IPS-20b (cell line): ENCODE measurements around the gene NEU4.
"Not testable (repeated sequence)": the region's sequence is repeated elsewhere in the genome, so short reads cannot be mapped to it uniquely, and the experiment has no call there.

Experiments
- H3K27ac ChIP-seq: one replicate; pipeline ENCODE4 v1.5.1; 2013; ENCODE audit warnings: low read length
- H3K27me3 ChIP-seq: 2 replicates; pipeline ENCODE4 v1.6.1; 2013; ENCODE audit warnings: mild to moderate bottlenecking, low read length, inconsistent platforms; ENCODE audit not compliant: insufficient read depth
- H3K36me3 ChIP-seq: 2 replicates; pipeline ENCODE4 v1.6.1; 2013; ENCODE audit warnings: low read depth, mild to moderate bottlenecking, inconsistent platforms, low read length, moderate library complexity; ENCODE audit not compliant: insufficient read depth
- H3K4me1 ChIP-seq: 2 replicates; pipeline ENCODE4 v1.6.1; 2013; ENCODE audit warnings: mild to moderate bottlenecking, control low read depth, inconsistent platforms, low read length, moderate library complexity; ENCODE audit not compliant: insufficient read depth
- H3K4me3 ChIP-seq: 2 replicates; pipeline ENCODE4 v1.5.1; 2013; ENCODE audit warnings: mild to moderate bottlenecking, low read length, inconsistent platforms
- H3K9ac ChIP-seq: 2 replicates; pipeline ENCODE4 v1.6.1; 2013; ENCODE audit warnings: low read depth, mild to moderate bottlenecking, inconsistent platforms, low read length, moderate library complexity
- H3K9me3 ChIP-seq: 2 replicates; pipeline ENCODE4 v1.6.1; 2013; ENCODE audit warnings: mild to moderate bottlenecking, low read depth, low read length, inconsistent platforms; ENCODE audit not compliant: insufficient read depth

Gene NEU4

DNA sequence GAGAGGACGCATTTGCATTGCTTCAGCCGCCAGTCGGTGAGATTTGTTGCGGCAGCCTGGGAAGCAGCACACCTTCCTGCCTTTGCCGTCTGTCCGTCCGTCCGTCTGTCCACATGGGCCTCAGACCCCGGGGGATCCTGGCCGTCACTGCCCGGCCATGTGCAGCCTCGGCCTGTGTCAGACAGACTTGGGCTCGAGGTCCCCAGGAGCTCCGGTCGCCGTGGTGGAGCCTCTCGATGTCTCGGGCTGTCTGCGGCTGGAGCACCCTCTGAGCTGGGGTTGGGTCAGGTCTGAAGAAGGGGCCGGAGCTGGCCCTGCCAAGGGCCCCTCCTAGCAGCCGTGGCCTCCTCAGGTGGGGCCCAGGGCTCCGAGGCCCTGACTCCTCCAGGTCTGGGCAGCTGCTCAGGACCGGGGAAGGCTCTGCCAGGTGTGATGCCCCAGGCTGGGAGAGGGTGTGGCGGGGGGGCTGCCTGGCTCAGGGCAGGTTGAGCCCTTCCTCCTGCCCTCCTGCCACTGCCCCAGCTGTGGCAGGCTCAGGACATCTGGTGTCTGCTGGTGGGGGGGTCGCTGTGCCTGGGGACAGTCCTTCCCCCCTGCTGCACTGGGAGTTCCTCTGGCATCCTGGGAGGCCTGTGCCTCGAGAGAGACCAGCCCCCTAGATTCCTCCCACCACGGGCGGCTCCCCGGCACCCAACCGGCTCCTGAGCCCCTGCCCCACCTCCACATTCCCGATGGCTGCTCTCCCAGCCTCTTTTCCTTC lies 11.8 kb downstream of the NEU4 start:
- Histone ChIP-seq H3K4me1 (no peaks in the 10 kb centered on the region), H3K9me3 (no peaks in the 10 kb centered on the region), H3K36me3 (no peaks in the 10 kb centered on the region), H3K4me3 (no peak overlapping the region), H3K27me3 (peaks cover 12% of the 10 kb centered on the region), H3K9ac (no peak overlapping the region), H3K27ac (no peak overlapping the region)

DNA sequence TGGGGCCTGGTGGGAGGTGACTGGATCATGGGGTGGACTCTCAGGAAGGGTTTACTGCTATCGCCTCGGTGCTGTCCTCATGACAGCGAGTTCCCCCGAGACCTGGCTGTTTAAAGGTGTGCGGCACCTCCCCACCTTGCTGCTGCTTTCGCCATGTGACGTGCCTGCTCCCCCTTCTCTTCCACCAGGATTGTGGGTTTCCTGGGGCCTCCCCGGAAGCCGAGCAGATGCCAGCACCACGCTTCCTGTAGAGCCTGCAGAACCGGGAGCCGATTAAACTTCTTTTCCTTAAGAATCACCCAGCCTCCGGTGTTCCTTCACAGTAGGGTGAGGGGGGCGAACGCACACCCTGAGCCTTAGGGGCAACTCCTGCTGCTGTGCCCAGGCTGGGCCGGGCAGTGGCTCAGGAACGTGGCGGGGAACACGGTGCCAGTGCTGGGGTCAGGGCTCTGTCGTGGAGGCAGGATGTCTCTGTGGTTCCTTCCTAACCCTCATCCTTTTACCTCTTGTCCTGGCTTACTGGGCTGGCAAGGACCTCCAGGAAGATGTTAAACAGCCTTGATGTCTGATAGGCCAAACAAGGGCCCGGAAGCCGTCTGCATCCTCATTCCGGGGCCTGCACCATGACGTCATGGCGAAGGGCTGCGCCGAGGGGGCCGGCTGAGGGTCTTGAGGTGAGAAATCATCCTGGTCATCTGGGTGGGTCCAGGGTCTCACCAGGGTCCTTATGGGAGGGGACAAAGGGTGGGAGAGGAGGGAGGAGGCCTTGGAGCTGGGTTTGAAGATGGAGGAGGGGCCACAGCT lies 12.7 kb downstream of the NEU4 start:
- Histone ChIP-seq H3K27ac (no peak overlapping the region), H3K9me3 (peaks cover 3% of the 10 kb centered on the region; the same call in 1 of the 2 replicates), H3K9ac (no peak overlapping the region), H3K27me3 (peaks cover 12% of the 10 kb centered on the region), H3K4me1 (no peaks in the 10 kb centered on the region), H3K4me3 (no peak overlapping the region), H3K36me3 (no peaks in the 10 kb centered on the region)

DNA sequence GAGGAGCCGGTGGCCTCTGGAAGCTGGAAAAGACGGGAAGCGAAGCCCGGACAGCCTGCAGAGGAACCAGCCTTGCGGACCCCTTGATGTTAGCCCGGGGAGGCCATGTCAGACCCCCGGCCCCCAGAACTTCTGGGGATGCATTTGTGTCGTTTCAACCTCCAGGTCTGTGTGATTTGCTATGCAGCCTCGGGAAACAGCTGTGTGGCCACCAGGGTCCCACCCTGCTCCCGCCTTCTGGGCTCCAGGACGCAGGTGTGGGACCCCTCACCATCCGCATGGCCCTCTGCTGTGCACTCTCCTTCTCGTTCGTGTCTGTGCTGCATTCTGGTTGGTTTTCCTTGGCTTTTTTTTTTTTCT lies 13.3 kb downstream of the NEU4 start:
- H3K9ac ChIP-seq = no peak overlapping the region
- H3K4me1 ChIP-seq = no peaks in the 10 kb centered on the region
- no peaks in the 10 kb centered on the region for H3K36me3 ChIP-seq
- peaks cover 5% of the 10 kb centered on the region for H3K9me3 ChIP-seq
- H3K27me3 ChIP-seq = peaks cover 12% of the 10 kb centered on the region
- H3K4me3 ChIP-seq = no peak overlapping the region
- no peak overlapping the region for H3K27ac ChIP-seq

DNA sequence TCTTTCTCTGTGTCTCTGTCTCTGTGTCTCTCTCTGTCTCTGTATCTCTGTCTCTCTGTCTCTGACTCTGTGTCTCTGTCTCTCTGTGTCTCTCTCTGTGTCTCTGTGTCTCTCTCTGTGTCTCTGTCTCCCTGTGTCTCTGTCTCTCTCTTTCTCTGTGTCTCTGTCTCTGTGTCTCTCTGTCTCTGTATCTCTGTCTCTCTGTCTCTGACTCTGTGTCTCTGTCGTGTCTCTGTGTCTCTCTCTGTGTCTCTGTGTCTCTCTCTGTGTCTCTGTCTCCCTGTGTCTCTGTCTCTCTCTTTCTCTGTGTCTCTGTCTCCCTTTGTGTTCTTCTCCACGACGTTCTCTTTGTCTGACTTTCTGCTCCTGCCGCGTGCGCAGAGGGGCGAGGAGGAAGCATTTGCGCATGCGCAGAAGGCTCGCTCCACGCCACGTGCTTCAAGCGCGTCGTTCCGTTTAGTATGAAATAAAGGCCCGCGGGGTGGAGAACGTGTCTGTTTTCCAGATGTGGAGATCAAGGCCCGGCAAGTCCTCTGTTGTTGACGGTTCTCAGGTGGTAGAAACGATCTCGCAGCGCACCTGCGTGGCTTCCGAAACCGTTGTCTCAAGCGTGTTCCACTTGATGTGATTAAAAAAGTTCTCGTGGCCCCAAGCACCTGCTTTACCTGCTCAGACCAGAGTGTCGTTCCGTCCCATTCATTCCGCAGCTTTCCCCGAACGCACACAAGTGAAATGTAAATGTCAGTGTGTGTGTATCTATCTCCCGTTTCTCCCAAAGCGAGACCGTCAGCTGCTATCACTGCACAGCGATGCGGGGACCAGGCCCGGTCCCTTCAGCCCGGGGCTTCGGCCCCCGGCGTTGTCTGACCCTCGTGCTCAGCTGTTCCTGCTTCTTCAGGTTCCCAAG lies 14.8 kb downstream of the NEU4 start:
- H3K9ac ChIP-seq, H3K4me3 ChIP-seq, H3K27ac ChIP-seq, H3K36me3 ChIP-seq, H3K9me3 ChIP-seq, H3K4me1 ChIP-seq: not testable (repeated sequence)
- H3K27me3 ChIP-seq = peaks cover 12% of the 10 kb centered on the region

DNA sequence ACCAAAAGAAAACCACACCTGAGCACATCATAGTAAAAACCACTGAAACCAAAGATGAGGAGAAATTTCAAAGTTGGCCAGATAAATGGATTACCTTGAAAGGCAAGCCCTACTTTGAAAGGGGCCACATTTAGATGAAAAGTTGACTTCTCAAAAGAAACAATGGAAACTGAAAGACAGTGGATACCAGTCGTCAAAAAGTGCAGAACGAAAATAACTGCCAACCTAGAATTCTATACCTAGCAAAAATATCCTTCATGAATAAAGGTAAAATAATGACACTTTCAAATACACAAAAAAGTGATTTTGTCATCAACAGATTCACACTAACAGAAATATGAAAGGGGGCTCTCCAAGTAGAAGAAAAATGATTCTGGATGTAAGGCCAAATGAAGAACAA lies 18.4 kb downstream of the NEU4 start:
- Histone ChIP-seq H3K4me3 (no peak overlapping the region), H3K9me3 (peaks cover 9% of the 10 kb centered on the region), H3K27me3 (peaks cover 12% of the 10 kb centered on the region), H3K9ac (no peak overlapping the region), H3K36me3 (no peaks in the 10 kb centered on the region), H3K27ac (no peak overlapping the region), H3K4me1 (no peaks in the 10 kb centered on the region)

DNA sequence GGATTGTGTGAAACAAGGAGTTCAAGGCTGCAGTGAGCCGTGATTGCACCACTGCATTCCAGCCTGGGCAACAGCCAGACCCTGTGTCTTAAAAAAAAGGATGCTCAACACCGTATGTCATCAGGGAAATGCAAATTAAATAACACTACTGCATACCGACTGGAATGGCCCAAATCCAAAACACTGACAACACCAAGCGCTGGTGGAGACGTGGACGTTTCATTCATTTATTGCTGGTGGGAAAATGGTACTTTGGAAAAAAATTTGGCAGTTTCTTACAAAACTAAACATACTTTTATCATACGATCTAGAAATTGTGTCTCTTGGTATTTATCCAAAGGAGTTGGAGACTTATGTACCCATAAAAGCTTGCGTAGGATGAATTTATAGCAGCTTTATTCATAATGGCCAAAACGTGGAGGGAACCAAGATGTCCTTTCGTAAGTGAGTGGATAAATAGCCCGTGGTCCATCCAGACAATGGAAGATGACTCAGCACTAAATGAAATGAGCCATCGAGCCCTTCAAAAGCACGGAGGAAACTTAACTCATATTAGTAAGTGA lies 24.2 kb downstream of the NEU4 start:
- no peak overlapping the region for H3K27ac ChIP-seq
- no peak overlapping the region for H3K4me3 ChIP-seq
- H3K27me3 ChIP-seq = no peaks in the 10 kb centered on the region
- no peak overlapping the region for H3K9ac ChIP-seq
- no peaks in the 10 kb centered on the region for H3K4me1 ChIP-seq
- H3K9me3 ChIP-seq = no peaks in the 10 kb centered on the region
- H3K36me3 ChIP-seq = no peaks in the 10 kb centered on the region

DNA sequence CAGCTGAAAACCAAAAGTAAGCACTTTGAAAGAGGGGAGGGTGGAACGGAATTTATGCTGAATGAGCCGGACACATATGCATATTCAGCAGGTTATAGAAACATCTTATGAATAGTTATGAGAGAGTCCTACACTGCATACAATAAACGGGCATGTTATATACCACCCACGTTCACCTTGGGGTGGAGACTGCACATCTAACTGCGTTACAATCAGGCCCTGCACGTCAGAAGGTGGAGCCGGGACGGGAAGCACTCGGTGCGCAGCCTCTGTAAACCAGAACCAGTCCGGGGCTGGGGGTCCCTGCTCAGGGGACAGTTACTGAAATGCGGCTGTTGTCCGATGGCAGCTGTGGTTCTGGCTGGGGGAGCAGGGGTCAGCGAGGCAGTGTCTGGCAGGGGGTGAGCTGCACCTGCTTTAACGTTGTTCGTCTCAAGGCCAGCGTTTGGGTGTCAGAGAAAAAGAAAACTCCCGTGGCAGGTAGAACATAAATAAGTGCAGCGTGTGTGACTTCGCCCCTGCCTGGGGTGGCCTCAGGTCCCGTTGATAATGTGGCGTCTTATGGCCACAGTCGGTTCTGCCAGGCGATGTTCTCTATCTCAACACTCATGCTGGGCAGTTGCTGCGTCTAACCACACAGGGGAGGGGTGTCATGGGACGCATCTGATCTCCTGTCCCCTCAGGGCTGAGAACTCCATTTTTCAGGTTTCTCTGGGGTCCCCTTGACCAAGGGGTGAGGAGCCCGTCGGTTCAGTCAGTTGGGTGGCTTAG lies 24.9 kb downstream of the NEU4 start:
- not testable (repeated sequence) for H3K4me1 ChIP-seq, H3K36me3 ChIP-seq, H3K27ac ChIP-seq, H3K4me3 ChIP-seq, H3K9ac ChIP-seq, H3K27me3 ChIP-seq, H3K9me3 ChIP-seq

DNA sequence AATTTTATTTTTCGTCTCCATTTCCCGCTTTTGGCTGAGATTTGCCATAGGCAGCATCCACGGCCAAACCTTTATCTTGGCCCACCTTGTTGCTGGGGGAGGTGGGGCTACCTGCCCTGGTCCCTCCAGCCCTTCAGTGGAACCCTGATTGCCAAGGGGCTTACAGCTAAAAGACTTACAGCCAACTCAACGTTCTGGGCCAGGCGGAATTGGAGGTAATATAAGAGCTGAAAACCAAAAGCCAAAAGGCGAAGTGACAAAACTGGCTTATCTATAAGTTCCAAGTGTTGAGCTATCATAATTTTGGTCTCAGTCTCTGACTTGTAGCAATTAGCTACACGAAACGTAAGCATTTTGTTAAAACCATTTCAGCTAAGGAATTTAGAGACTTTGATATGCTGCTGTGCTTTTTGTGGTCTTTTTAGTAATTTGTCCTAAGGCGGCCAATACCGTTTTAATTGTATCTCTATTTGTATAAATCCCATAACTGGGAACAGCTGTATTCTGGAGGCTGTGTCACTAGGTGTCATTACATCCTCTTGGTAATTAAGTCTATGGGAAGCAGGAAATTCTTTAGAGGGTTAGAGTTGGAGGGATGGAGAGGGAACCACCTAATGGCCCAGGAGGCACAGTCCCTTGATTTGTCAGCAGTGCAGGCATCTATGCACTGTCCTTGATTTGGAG lies 25.7 kb downstream of the NEU4 start:
- Histone ChIP-seq H3K36me3 (no peaks in the 10 kb centered on the region), H3K4me3 (no peak overlapping the region), H3K4me1 (no peaks in the 10 kb centered on the region), H3K27ac (no peak overlapping the region), H3K27me3 (no peaks in the 10 kb centered on the region), H3K9me3 (no peaks in the 10 kb centered on the region), H3K9ac (no peak overlapping the region)

DNA sequence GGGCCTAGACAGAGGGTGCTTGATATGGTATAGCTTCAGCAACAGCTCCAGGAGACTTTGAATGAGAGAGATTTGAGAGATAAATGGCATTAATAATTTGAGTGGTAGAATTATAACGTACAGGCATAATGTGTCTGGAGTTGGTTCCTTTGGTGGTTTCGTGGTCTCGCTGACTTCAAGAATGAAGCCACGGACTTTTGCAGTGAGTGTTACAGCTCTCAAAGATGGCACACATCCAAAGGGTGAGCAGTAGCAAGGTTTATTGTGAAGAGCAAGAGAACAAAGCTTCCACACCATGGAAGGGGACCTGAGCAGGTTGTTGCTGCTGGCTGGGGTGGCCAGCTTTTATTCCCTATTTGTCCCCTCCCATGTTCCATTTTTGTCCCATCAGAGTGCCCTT lies 26.6 kb downstream of the NEU4 start:
- Histone ChIP-seq H3K4me3 (no peak overlapping the region), H3K9ac (no peak overlapping the region), H3K36me3 (no peaks in the 10 kb centered on the region), H3K9me3 (no peaks in the 10 kb centered on the region), H3K27me3 (no peaks in the 10 kb centered on the region), H3K4me1 (no peaks in the 10 kb centered on the region), H3K27ac (no peak overlapping the region)

DNA sequence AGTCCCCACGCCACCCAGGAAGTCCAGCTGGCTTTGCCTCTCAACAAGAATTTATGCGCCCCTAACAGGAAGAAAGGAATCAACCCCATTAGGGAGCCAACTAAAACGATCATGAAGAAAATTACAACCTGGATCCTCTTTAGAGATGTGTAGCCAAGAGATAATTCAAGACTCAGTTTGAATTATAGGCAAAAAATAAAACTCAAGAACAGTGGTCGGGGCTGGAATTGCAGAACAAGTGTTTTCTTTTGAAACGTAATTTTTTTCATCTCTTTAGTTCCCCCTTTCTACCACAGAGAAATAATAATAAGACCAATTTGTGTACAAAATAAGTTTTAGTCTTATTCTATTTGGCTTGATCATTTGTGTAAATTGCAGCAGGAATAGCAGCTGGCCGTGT lies 27.3 kb downstream of the NEU4 start:
- Histone ChIP-seq H3K4me3 (no peak overlapping the region), H3K36me3 (no peaks in the 10 kb centered on the region), H3K9ac (no peak overlapping the region), H3K4me1 (no peaks in the 10 kb centered on the region), H3K27me3 (no peaks in the 10 kb centered on the region), H3K9me3 (no peaks in the 10 kb centered on the region), H3K27ac (no peak overlapping the region)
